ENCODE data around the gene WDCP. TPM values are rescaled to one million over a fixed set of nuclear protein-coding genes. Genes with fewer than 3 reads are reported as not detected.
A peak's percentile ranks its signal among the peaks of the same experiment; 100 is the strongest.

WDCP gene
- total and polyA plus RNA-seq, 4 donors: 1.3 to 11.2 (median 5.9) TPM

DNA sequence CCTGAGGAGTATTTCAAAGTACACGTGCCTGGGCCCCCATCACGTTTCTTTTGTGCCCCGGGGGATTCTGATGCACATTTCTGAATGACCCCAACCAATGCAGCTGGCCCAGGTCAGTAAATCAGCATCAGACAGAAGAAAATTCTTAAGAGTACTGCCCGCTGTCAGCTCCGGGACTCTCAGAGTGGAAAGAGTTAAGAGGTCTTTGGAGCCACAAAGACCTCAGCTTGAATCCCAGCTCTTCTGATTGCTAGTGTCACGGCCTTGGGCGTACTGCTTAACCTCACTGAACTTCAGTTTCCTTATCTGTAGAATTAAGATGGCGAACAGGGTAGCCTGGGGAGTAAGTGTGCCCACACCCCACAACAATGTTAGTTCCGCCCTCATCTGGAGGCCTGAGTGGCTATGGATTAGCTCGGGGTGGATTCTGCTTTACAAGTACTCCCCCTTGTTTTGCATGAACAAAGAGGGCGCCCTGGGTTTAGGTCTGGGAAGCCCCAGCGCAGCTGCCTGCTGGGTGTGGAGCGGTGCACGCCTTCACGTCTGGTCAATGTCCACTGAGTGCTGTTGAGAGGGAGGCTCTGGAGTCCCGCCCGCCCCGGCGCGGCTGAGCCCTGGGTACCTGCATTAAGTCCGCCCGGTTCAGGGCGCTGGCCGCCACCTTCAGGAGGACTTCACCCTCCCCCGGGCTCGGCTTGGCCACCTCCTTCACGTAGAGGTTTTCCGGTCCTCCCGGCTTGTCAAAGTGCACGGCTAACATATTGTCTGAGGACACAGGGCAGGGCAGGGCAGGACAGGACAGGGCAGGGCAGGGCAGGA lies 36.6 kb upstream of the WDCP start:
- 6 to 8% methylated on average over 30 of the region's 30 CpGs for WGBS, 2 donors
- H3K4me1 ChIP-seq (ENCODE audit: control insufficient read depth in 1 of 2, insufficient read depth in 2 of 2, low read length in 2 of 2): no peaks in the 10 kb centered on the region
- H3K27me3 ChIP-seq (ENCODE audit: control insufficient read depth in 1 of 2, insufficient read depth in 2 of 2, low read length in 1 of 2): no peaks in the 10 kb centered on the region
- H3K9me3 ChIP-seq (ENCODE audit: control insufficient read depth, low read length): no peaks in the 10 kb centered on the region
- intact Hi-C loops (cut with DNase I): loop anchor here (2.0 to 10.0 kb wide), 3 partner anchors 37 to 259 kb away; partner anchors contain the start of genes ATAD2B (in 1 of the 2) and WDCP (in 1 of the 2)
- peak overlapping the region; percentile 10 to 46 for H3K27ac ChIP-seq (ENCODE audit: low read depth in 1 of 2, low read length in 2 of 2)
- no peak for DNase-seq
- peak overlapping the region; percentile 0 to 42 for H3K4me3 ChIP-seq (ENCODE audit: low read length in 2 of 2)
- ATAC-seq (ENCODE audit: low FRiP score): peak; percentile 70
- no peaks in the 10 kb centered on the region for H3K36me3 ChIP-seq (ENCODE audit: control insufficient read depth in 1 of 2, insufficient read depth in 2 of 2, low read length in 1 of 2)

GRCh38 chr2:24082787-24083566 lies 35.8 kb upstream of the WDCP start:
- H3K36me3 ChIP-seq (ENCODE audit: control insufficient read depth in 1 of 2, insufficient read depth in 2 of 2, low read length in 1 of 2): no peaks in the 10 kb centered on the region

DNA sequence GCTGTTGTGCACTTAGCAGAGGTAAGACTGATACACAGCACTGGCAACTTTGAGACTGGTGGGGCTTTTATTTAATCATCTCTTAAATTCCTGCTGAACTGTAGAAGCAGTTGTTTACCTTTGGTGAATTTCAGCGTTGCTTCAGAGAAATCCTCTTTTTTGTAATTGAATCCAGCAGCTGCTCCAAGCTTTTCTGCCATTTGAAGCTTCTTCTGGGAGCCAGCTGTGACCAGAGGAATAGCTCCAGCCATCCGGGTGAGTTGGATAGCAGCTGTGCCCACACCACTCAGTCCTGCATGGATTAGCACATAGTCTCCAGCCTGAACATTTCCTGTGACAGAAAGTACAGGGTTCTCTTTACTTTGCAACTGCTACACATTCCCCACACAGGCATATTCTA lies 33.5 kb upstream of the WDCP start:
- ATAC-seq (ENCODE audit: low FRiP score) (no peak), DNase-seq (no peak)
- WGBS, 2 donors: 66 to 67% methylated on average over 2 of the region's 2 CpGs
- intact Hi-C loops (cut with DNase I): loop anchor here (5.0 to 10.0 kb wide), 2 partner anchors 153 to 256 kb away; partner anchors contain the start of gene ATAD2B (in 1 of the 2)
- Histone ChIP-seq H3K27me3 (ENCODE audit: control insufficient read depth in 1 of 2, insufficient read depth in 2 of 2, low read length in 1 of 2) (no peaks in the 10 kb centered on the region), H3K36me3 (ENCODE audit: control insufficient read depth in 1 of 2, insufficient read depth in 2 of 2, low read length in 1 of 2) (no peaks in the 10 kb centered on the region), H3K27ac (ENCODE audit: low read depth in 1 of 2, low read length in 2 of 2) (no peak overlapping the region), H3K4me1 (ENCODE audit: control insufficient read depth in 1 of 2, insufficient read depth in 2 of 2, low read length in 2 of 2) (no peaks in the 10 kb centered on the region), H3K4me3 (ENCODE audit: low read length in 2 of 2) (no peak overlapping the region), H3K9me3 (ENCODE audit: control insufficient read depth, low read length) (no peaks in the 10 kb centered on the region)

More at GRCh38 chr2:24082787-24083566, 35.8 kb upstream of the WDCP start:
- 84 to 86% methylated on average over 8 of the region's 8 CpGs for WGBS, 2 donors
- no peaks in the 10 kb centered on the region for H3K9me3 ChIP-seq (ENCODE audit: control insufficient read depth, low read length)
- H3K4me1 ChIP-seq (ENCODE audit: control insufficient read depth in 1 of 2, insufficient read depth in 2 of 2, low read length in 2 of 2): no peaks in the 10 kb centered on the region
- intact Hi-C loops (cut with DNase I): loop anchor here (5.0 to 10.0 kb wide), 2 partner anchors 156 to 258 kb away; partner anchors contain the start of gene ATAD2B (in 1 of the 2)
- H3K27me3 ChIP-seq (ENCODE audit: control insufficient read depth in 1 of 2, insufficient read depth in 2 of 2, low read length in 1 of 2): no peaks in the 10 kb centered on the region
- no peak overlapping the region for H3K4me3 ChIP-seq (ENCODE audit: low read length in 2 of 2)
- DNase-seq: peak in 1 of 2 donors; percentile 44
- peak overlapping the region; percentile 4 to 46 for H3K27ac ChIP-seq (ENCODE audit: low read depth in 1 of 2, low read length in 2 of 2)
- ATAC-seq (ENCODE audit: low FRiP score): no peak

GRCh38 chr2:24077879-24078278 lies 30.7 kb upstream of the WDCP start:
- Histone ChIP-seq H3K27me3 (ENCODE audit: control insufficient read depth in 1 of 2, insufficient read depth in 2 of 2, low read length in 1 of 2) (no peaks in the 10 kb centered on the region), H3K27ac (ENCODE audit: low read depth in 1 of 2, low read length in 2 of 2) (peak overlapping the region in 1 of 2 donors; percentile 90), H3K4me3 (ENCODE audit: low read length in 2 of 2) (no peak overlapping the region), H3K4me1 (ENCODE audit: control insufficient read depth in 1 of 2, insufficient read depth in 2 of 2, low read length in 2 of 2) (no peaks in the 10 kb centered on the region), H3K36me3 (ENCODE audit: control insufficient read depth in 1 of 2, insufficient read depth in 2 of 2, low read length in 1 of 2) (no peaks in the 10 kb centered on the region), H3K9me3 (ENCODE audit: control insufficient read depth, low read length) (no peaks in the 10 kb centered on the region)
- intact Hi-C loops (cut with DNase I): loop anchor here (2.0 to 5.0 kb wide), 2 partner anchors 27 to 151 kb away; partner anchors contain the start of gene ATAD2B (in 1 of the 2)
- ATAC-seq (ENCODE audit: low FRiP score) (no peak), DNase-seq (no peak)
- 40 to 51% methylated on average over 2 of the region's 2 CpGs for WGBS, 2 donors

DNA sequence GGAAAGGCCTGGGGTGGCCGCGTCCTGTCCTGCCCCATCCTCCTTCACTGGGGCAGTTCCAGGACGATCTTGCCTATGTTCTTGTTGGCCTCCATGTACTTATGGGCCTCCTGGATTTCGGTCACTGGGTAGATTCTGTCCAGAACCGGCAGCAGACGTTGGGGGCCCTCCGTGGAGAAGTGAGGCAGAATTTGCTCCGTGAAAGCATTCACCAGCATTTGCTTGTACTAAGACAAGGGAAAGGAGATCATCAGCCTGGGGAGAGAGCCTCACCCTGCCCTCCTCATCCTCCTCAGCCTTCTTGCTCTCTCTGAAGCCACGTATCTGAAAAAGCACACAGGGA lies 30.3 kb upstream of the WDCP start:
- ATAC-seq (ENCODE audit: low FRiP score): no peak

DNA sequence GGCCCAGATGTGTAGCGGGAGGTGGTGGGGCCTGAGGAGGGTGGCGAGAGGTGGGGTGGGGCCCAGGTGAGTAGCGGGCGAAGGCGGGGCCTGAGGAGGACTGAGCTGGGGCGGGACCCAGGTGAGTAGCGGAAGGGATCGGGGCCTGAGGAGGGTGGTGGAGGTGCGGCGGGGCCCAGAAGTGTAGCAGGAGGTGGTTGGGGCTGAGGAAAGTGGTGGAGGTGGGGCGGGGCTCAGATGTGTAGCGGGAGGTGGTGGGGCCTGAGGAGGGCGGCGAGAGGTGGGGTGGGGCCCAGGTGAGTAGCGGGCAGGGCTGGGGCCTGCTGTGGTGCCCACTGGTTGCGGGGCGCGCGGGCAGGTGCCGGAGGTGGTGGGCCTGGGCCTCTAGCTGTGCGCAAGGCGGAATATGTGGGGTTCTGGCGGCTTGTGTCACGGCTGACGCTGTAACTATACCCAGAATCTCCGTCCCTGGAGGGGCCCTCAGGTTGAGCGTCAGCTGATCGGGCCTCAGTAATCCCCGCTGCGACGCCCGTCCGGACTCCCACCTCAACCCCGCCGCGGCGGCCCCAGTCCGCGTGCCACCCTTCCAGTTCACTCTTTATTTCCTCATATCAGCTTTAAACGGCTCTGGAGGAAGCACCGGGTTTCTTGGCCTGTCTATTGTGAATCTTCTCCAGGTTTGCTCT lies 29.8 kb upstream of the WDCP start:
- Histone ChIP-seq H3K27me3 (ENCODE audit: control insufficient read depth in 1 of 2, insufficient read depth in 2 of 2, low read length in 1 of 2) (no peaks in the 10 kb centered on the region), H3K36me3 (ENCODE audit: control insufficient read depth in 1 of 2, insufficient read depth in 2 of 2, low read length in 1 of 2) (peaks cover 0 to 2% of the 10 kb centered on the region in 2 donors), H3K4me1 (ENCODE audit: control insufficient read depth in 1 of 2, insufficient read depth in 2 of 2, low read length in 2 of 2) (no peaks in the 10 kb centered on the region), H3K27ac (ENCODE audit: low read depth in 1 of 2, low read length in 2 of 2) (peak overlapping the region; percentile 20 to 90), H3K4me3 (ENCODE audit: low read length in 2 of 2) (peak overlapping the region; percentile 65 to 67), H3K9me3 (ENCODE audit: control insufficient read depth, low read length) (no peaks in the 10 kb centered on the region)
- WGBS, 2 donors: 1% methylated on average over 38 to 41 of the region's 41 CpGs
- DNase-seq (no peak), ATAC-seq (ENCODE audit: low FRiP score) (peak; percentile 47)
- intact Hi-C loops (cut with DNase I): loop anchor here (2.0 to 5.0 kb wide), 2 partner anchors 26 to 150 kb away; partner anchors contain the start of gene ATAD2B (in 1 of the 2)

More for the DNA sequence above, 30.3 kb upstream of the WDCP start:
- H3K4me3 ChIP-seq (ENCODE audit: low read length in 2 of 2): peak overlapping the region in 1 of 2 donors; percentile 65
- 1 to 2% methylated on average over 9 of the region's 9 CpGs for WGBS, 2 donors
- intact Hi-C loops (cut with DNase I): loop anchor here (2.0 to 5.0 kb wide), 2 partner anchors 27 to 150 kb away; partner anchors contain the start of gene ATAD2B (in 1 of the 2)
- no peaks in the 10 kb centered on the region for H3K4me1 ChIP-seq (ENCODE audit: control insufficient read depth in 1 of 2, insufficient read depth in 2 of 2, low read length in 2 of 2)
- peak overlapping the region; percentile 20 to 90 for H3K27ac ChIP-seq (ENCODE audit: low read depth in 1 of 2, low read length in 2 of 2)
- H3K27me3 ChIP-seq (ENCODE audit: control insufficient read depth in 1 of 2, insufficient read depth in 2 of 2, low read length in 1 of 2): no peaks in the 10 kb centered on the region
- no peaks in the 10 kb centered on the region for H3K9me3 ChIP-seq (ENCODE audit: control insufficient read depth, low read length)
- peaks cover 0 to 2% of the 10 kb centered on the region in 2 donors for H3K36me3 ChIP-seq (ENCODE audit: control insufficient read depth in 1 of 2, insufficient read depth in 2 of 2, low read length in 1 of 2)
- DNase-seq: no peak

DNA sequence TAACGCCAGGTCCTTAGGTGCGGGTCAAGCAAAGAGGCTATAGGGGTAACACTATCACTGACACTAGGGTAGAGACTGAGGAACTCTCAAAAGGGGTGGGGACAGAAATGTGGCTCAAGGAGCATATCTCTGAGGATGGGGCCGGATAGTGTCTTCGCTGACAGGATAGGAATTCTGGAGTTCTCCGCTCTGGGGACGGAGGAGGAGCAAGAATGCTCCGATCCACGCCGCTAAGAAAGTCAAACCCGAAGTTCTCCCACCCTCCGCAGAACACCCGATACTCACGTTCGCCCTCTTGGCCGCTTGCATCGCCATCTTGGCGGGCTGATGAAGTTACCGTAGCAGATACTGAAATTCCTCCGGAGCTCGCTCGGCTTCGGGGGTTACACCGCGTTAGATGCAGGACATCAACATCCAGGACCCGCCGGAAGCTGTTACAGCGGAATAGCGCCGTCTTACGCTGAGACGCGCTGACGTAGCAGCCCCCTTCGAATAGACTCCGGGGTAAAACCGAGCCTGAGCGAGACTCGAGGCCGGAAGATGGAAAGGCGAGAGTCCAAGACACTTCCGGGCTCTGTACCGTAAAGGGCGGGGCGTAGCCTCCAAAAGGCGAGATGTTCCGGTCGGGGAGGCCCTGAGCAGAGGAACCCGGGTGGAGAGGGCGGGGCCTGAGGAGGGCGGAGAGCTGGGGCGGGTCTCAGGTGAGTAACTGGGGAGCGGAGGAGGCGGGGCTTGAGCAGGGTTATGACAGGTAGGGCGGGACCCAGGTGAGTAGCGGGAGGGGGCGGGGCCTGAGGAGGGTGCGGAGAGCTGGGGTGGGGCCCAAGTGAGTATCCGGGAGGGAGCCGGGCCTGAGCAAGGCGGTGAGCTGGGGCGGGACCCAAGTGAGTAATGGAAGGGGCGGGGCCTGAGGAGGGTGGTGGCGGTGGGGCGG lies 29.0 kb upstream of the WDCP start, which contains the start of gene SF3B6:
SF3B6 (minus strand) TSS at position 412 of the 934 bp plus-strand sequence; CDS start at position 315, 97 bp downstream.
- DNase-seq: peak; percentile 99
- H3K9me3 ChIP-seq (ENCODE audit: control insufficient read depth, low read length): no peaks in the 10 kb centered on the region
- ATAC-seq (ENCODE audit: low FRiP score): peak; percentile 97
- no peaks in the 10 kb centered on the region for H3K4me1 ChIP-seq (ENCODE audit: control insufficient read depth in 1 of 2, insufficient read depth in 2 of 2, low read length in 2 of 2)
- intact Hi-C loops (cut with DNase I): loop anchor here (2.0 to 5.0 kb wide), 2 partner anchors 25 to 149 kb away; partner anchors contain the start of gene ATAD2B (in 1 of the 2)
- H3K36me3 ChIP-seq (ENCODE audit: control insufficient read depth in 1 of 2, insufficient read depth in 2 of 2, low read length in 1 of 2): peaks cover 0 to 2% of the 10 kb centered on the region in 2 donors
- H3K27ac ChIP-seq (ENCODE audit: low read depth in 1 of 2, low read length in 2 of 2): peak within 1 kb of the TSS; percentile 20 to 90
- H3K27me3 ChIP-seq (ENCODE audit: control insufficient read depth in 1 of 2, insufficient read depth in 2 of 2, low read length in 1 of 2): no peaks in the 10 kb centered on the region
- H3K4me3 ChIP-seq (ENCODE audit: low read length in 2 of 2): peak within 1 kb of the TSS; percentile 65 to 94
- WGBS, 2 donors: 0 to 1% methylated on average over 63 to 64 of the region's 64 CpGs
